MM.1S (cell line): Measurements from ENCODE around the gene TTC7B.

Source experiments
- CTCF ChIP-seq: fragments of 300-600 bp; sonication (generic); IDR thresholded peaks from 2 replicates; pipeline ENCODE4 v1.5.1; 2016; ENCODE audit warnings: antibody characterized with exemption, low read length, mixed read lengths
- EZH2 ChIP-seq: fragments of 300-600 bp; sonication (generic); optimal IDR thresholded peaks from 2 replicates; pipeline ENCODE3; 2017; ENCODE audit warnings: low read depth, mild to moderate bottlenecking, antibody characterized with exemption, low read length, mixed read lengths
- EZH2phosphoT487 ChIP-seq: fragments of 300-600 bp; sonication (generic); IDR thresholded peaks from 2 replicates; pipeline ENCODE4 v1.6.1; 2018; ENCODE audit warnings: antibody characterized with exemption, low read length

DNA sequence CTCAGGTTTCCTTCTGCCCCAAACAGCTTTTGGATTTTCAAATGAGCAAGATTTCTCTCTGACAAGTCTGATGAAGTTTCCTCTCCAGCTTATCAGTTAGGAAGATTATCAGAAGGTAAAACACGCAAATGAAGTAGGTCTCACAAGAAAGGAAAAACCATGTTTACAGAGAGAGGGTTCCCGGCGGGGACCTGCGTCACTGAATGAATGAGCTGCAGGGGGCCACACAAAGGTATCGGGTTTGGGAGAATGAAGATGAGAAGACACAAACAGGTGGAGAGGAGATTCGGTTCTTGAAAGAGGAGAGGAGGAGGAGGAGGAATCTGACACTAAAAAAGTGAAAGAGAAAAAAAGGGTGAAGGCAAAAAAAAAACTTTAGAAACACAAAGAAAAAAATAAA is 210.8 kb downstream of the TTC7B start:
- TF ChIP-seq CTCF = no peak
- TF ChIP-seq EZH2phosphoT487 = no peak
- TF ChIP-seq EZH2 = no peak
